Measurements from ENCODE around the gene DOC2B.

DOC2B gene

GRCh38 chr17:159609-160008 is 21.8 kb downstream of the DOC2B start:
- DNase-seq, result no peak

GRCh38 chr17:158379-158778 is 23.1 kb downstream of the DOC2B start:
- DNase-seq, result no peak

- DNase-seq, result no peak
Observed at GRCh38 chr17:157901-158300, 23.5 kb downstream of the DOC2B start.

- no peak for DNase-seq
Observed at GRCh38 chr17:156946-157345, 24.5 kb downstream of the DOC2B start.

- DNase-seq, result no peak
Observed at GRCh38 chr17:156094-156621, 25.3 kb downstream of the DOC2B start.

GRCh38 chr17:155576-155975 is 25.9 kb downstream of the DOC2B start:
- DNase-seq, result no peak

- no peak for DNase-seq
Observed at GRCh38 chr17:153851-154250, 27.6 kb downstream of the DOC2B start.

GRCh38 chr17:152860-153420 is 28.5 kb downstream of the DOC2B start:
- no peak for DNase-seq

- DNase-seq, result no peak
Observed at GRCh38 chr17:151886-152859, 29.3 kb downstream of the DOC2B start.

- DNase-seq, result no peak
Observed at GRCh38 chr17:151004-151403, 30.4 kb downstream of the DOC2B start.

GRCh38 chr17:149897-150584 is 31.4 kb downstream of the DOC2B start:
- no peak for DNase-seq

- DNase-seq, result no peak
Observed at GRCh38 chr17:149231-149630, 32.2 kb downstream of the DOC2B start.

- DNase-seq, result no peak
Observed at GRCh38 chr17:148757-149156, 32.7 kb downstream of the DOC2B start.

GRCh38 chr17:147796-148740 is 33.4 kb downstream of the DOC2B start:
- DNase-seq, result no peak

GRCh38 chr17:146983-147761 is 34.3 kb downstream of the DOC2B start:
- DNase-seq, result no peak

GRCh38 chr17:146546-146945 is 34.9 kb downstream of the DOC2B start:
- DNase-seq, result no peak

- no peak for DNase-seq
Observed at GRCh38 chr17:145671-146541, 35.5 kb downstream of the DOC2B start.

- DNase-seq, result no peak
Observed at GRCh38 chr17:144936-145670, 36.3 kb downstream of the DOC2B start.

GRCh38 chr17:143785-144281 is 37.6 kb downstream of the DOC2B start:
- DNase-seq, result no peak

Measured in NCI-H1417 treated with DMSO at 0.1 percent for 48 hours (cell line).